MCF 10A (cell line): ENCODE measurements around the gene KLHL35. TPM values are rescaled to one million over a fixed set of nuclear protein-coding genes. Genes with fewer than 3 reads are reported as not detected.

Experiments used
- BruUV-seq: library from RNA; stranded (reverse); fragments of 400-500 nt; replicated peaks from 2 replicates; lab custom pipeline; 2021; lab: Mats Ljungman, UMichigan
- CTCF ChIA-PET: fragments of 300-600 bp; sonication (Branson Sonifier 250); formaldehyde crosslinking; extraction: SDS; loops from one replicate; lab custom pipeline; 2021; ENCODE audit warnings: antibody characterized with exemption, inconsistent platforms; lab: Yijun Ruan, JAX
- POLR2A ChIA-PET: fragments of 300-600, 350-650 bp; sonication (Branson Sonifier 250); formaldehyde crosslinking; extraction: SDS; loops from one replicate; lab custom pipeline; 2020; ENCODE audit warnings: antibody characterized with exemption, inconsistent platforms; lab: Yijun Ruan, JAX
- DNase-seq: peaks from one replicate; pipeline ENCODE4 v3.0.0-alpha.2; 2018; ENCODE audit not compliant: unreplicated experiment
- H3K27ac Mint-ChIP-seq: one replicate; pipeline ENCODE4 v1.8.0; 2022; ENCODE audit warnings: mild to moderate bottlenecking, low read depth, mixed read lengths; ENCODE audit not compliant: unreplicated experiment
- H3K27me3 Mint-ChIP-seq: one replicate; pipeline ENCODE4 v1.8.0; 2022; ENCODE audit warnings: mixed read lengths; ENCODE audit not compliant: insufficient read depth, unreplicated experiment
- H3K36me3 Mint-ChIP-seq: one replicate; pipeline ENCODE4 v1.8.0; 2022; ENCODE audit warnings: mild to moderate bottlenecking, moderate library complexity, mixed read lengths; ENCODE audit not compliant: insufficient read depth, unreplicated experiment
- H3K4me1 Mint-ChIP-seq: one replicate; pipeline ENCODE4 v1.8.0; 2022; ENCODE audit warnings: mixed read lengths; ENCODE audit not compliant: insufficient read depth, unreplicated experiment
- H3K4me3 Mint-ChIP-seq: one replicate; pipeline ENCODE4 v1.8.0; 2022; ENCODE audit warnings: mild to moderate bottlenecking, moderate library complexity, mixed read lengths; ENCODE audit not compliant: unreplicated experiment
- H3K9me3 Mint-ChIP-seq: one replicate; pipeline ENCODE4 v1.8.0; 2022; ENCODE audit warnings: mixed read lengths; ENCODE audit not compliant: unreplicated experiment
- intact Hi-C: fragments of 100-400 bp; cut with micrococcal nuclease; formaldehyde crosslinking; loops from 2 replicates; pipeline ENCODE4 v1.14.1; 2022
- total RNA-seq: library from RNA; stranded (reverse); gene quantifications from 2 replicates; pipeline ENCODE4 v1.2.3, GENCODE V29; 2022
- TF ChIP-seq, protein P1 (sequence below): fragments of 200-600 bp; IDR thresholded peaks from one replicate; pipeline ENCODE4 v1.8.0; 2022; ENCODE audit warnings: antibody characterized with exemption, mild to moderate bottlenecking; ENCODE audit not compliant: unreplicated experiment

Gene KLHL35
- total RNA-seq, 1 experiment from 2014 or later = not detected

DNA sequence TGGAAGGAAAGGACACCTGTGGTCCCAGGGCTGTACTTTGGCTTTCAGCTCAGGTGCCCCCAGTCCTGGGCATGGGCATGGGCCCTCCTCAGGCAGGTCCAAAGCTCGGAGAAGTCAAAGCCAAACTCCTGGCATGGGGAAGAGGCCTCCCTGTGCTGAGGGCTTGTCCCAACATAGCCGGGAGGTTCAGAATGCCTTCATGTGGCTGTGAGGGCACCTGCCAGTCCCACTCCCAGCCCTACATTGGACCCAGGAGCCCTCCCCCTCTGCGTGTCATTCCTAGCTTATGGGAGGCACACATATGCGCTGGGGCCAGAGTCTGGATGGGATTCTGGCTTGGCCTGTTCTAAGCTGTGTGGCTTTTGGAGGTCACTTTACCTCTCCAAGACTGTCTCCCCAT, 1.0 kb upstream of the KLHL35 start:
- BruUV-seq = no TSS peak
- TF ChIP-seq, protein P1, sequence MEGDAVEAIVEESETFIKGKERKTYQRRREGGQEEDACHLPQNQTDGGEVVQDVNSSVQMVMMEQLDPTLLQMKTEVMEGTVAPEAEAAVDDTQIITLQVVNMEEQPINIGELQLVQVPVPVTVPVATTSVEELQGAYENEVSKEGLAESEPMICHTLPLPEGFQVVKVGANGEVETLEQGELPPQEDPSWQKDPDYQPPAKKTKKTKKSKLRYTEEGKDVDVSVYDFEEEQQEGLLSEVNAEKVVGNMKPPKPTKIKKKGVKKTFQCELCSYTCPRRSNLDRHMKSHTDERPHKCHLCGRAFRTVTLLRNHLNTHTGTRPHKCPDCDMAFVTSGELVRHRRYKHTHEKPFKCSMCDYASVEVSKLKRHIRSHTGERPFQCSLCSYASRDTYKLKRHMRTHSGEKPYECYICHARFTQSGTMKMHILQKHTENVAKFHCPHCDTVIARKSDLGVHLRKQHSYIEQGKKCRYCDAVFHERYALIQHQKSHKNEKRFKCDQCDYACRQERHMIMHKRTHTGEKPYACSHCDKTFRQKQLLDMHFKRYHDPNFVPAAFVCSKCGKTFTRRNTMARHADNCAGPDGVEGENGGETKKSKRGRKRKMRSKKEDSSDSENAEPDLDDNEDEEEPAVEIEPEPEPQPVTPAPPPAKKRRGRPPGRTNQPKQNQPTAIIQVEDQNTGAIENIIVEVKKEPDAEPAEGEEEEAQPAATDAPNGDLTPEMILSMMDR = no peak
- Mint-ChIP-seq H3K27me3 (peaks cover 33% of the 10 kb centered on the region), H3K4me1 (no peaks in the 10 kb centered on the region), H3K4me3 (no peak overlapping the region), H3K9me3 (no peaks in the 10 kb centered on the region), H3K36me3 (peaks cover 3% of the 10 kb centered on the region), H3K27ac (no peak overlapping the region)
- no peak for DNase-seq
- intact Hi-C loops = no loop called here
- ChIA-PET CTCF (interaction anchor here (0.9 to 1.9 kb wide), 3 partner anchors 11 to 13 kb away, joined by 3 to 9 read pairs (median 3); no protein-coding TSS in a partner anchor), POLR2A (no interaction called here)

DNA sequence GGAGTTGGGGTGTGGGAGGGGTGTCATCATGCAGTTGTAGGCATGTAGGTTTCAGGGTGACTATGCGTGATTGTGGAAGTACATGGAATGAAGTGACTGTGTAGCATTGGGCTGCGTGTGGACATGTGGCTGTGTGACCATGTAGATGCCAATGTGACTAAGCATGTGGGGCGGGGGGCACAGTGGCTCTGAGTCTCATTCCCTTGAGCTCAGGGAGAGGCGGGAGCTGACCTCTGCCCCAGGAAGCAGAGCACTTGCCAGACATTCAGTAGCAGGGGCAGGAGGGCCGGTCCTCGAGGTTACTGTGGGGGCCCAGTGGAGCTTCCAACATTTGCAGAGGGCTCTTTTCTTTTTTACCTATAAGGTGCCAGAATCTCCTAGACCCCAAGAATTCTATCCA, 440 bp upstream of the KLHL35 start:
- Mint-ChIP-seq H3K36me3 (peaks cover 6% of the 10 kb centered on the region), H3K27me3 (peaks cover 33% of the 10 kb centered on the region), H3K9me3 (no peaks in the 10 kb centered on the region), H3K4me1 (no peaks in the 10 kb centered on the region), H3K4me3 (no peak overlapping the region), H3K27ac (no peak overlapping the region)
- ChIA-PET POLR2A (no interaction called here), CTCF (interaction anchor here (0.9 to 1.9 kb wide), 4 partner anchors 11 to 153 kb away, joined by 3 to 9 read pairs (median 3); no protein-coding TSS in a partner anchor)
- intact Hi-C loops = no loop called here
- TF ChIP-seq, protein P1 = no peak
- DNase-seq = no peak
- BruUV-seq = no TSS peak

DNA sequence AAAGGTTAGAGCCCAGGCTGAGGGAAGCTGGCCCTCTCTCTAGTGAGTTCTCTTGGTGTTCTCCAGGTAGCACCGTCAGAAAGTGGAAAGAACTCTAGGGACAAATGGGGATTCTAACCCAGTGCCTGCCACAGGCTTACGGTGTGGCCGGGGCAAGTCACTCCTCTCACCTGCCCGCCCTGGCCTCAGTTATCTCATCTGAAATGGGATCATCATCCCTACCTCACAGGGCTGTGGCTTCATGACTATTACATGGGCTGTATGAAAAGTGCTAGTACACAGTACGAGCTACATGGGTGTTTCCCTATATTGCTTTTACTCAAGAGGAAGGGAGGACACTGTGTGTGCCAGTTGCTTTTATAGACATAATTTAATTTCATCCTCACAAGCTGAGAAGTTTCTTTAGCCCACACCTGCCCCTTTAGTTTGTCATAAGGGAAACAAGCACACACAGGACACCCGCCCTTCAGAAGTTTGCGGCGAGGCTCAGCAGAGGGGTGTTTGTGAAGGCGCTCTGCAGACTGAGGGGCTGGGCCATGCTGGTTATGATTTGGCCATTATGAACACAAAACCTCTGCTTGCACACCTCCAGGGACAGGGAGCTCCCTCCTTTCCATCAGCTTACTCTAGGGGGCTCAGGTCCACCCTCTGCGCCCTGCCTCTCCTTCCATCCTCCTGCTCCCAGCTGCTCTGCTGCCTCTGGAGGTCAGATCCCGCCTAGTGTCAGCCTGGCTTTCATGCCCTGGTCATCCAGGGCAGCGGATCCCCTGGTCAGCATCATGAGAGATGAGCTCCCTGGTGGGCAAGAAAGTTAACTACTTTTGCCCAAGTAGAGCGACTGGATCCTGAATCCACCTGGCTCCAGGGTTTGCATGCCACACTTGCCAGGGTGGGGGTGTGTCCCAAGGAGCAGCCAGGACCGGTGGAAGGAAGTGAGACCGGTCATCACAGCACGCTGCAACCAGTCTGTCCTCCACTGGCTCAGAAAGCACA, 1.2 kb downstream of the KLHL35 start:
- POLR2A ChIA-PET = no interaction called here
- BruUV-seq = no TSS peak
- CTCF ChIA-PET = interaction anchor here (0.6 to 2.2 kb wide), 4 partner anchors 13 to 101 kb away, joined by 3 to 11 read pairs (median 6); no protein-coding TSS in a partner anchor
- TF ChIP-seq, protein P1 = no peak
- intact Hi-C loops = no loop called here
- no peak for DNase-seq
- Mint-ChIP-seq H3K27me3 (peaks cover 33% of the 10 kb centered on the region), H3K4me3 (no peak overlapping the region), H3K27ac (no peak overlapping the region), H3K9me3 (no peaks in the 10 kb centered on the region), H3K36me3 (peaks cover 6% of the 10 kb centered on the region), H3K4me1 (no peaks in the 10 kb centered on the region)
